ENCODE results near the gene REC8. TPM values are rescaled to one million over a fixed set of nuclear protein-coding genes. Genes with fewer than 3 reads are reported as not detected.

REC8 gene
- polyA plus RNA-seq, 4 donors: 28.0 to 100 (median 57.9) TPM

- no peak for DNase-seq (ENCODE audit: low read depth in 4 of 4, low spot score in 3 of 4)
Measured at GRCh38 chr14:24182110-24182882, 10.4 kb downstream of the REC8 start.

GRCh38 chr14:24183014-24183481 is 11.2 kb downstream of the REC8 start:
- no peak for DNase-seq (ENCODE audit: low read depth in 4 of 4, low spot score in 3 of 4)

GRCh38 chr14:24184104-24184970 is 12.5 kb downstream of the REC8 start:
- DNase-seq (ENCODE audit: low read depth in 4 of 4, low spot score in 3 of 4): no peak

- no peak for DNase-seq (ENCODE audit: low read depth in 4 of 4, low spot score in 3 of 4)
Measured at GRCh38 chr14:24185026-24185425, 13.1 kb downstream of the REC8 start.

- DNase-seq (ENCODE audit: low read depth in 4 of 4, low spot score in 3 of 4): no peak
Measured at GRCh38 chr14:24185741-24186140, 13.9 kb downstream of the REC8 start.

GRCh38 chr14:24186831-24187538 is 15.1 kb downstream of the REC8 start:
- no peak for DNase-seq (ENCODE audit: low read depth in 4 of 4, low spot score in 3 of 4)

GRCh38 chr14:24187539-24187915 is 15.6 kb downstream of the REC8 start:
- no peak for DNase-seq (ENCODE audit: low read depth in 4 of 4, low spot score in 3 of 4)

- DNase-seq (ENCODE audit: low read depth in 4 of 4, low spot score in 3 of 4): peak; percentile 87 to 95 (median 92)
Measured at GRCh38 chr14:24188251-24189058, 16.6 kb downstream of the REC8 start, which contains the start of gene IPO4. Gene IPO4 (minus strand): TSS chr14:24188816. CDS start chr14:24188787, 29 bp downstream.

GRCh38 chr14:24189059-24189375 is 17.1 kb downstream of the REC8 start:
- no peak for DNase-seq (ENCODE audit: low read depth in 4 of 4, low spot score in 3 of 4)

GRCh38 chr14:24189460-24189859 is 17.6 kb downstream of the REC8 start:
- no peak for DNase-seq (ENCODE audit: low read depth in 4 of 4, low spot score in 3 of 4)

GRCh38 chr14:24190416-24190815 is 18.5 kb downstream of the REC8 start:
- DNase-seq (ENCODE audit: low read depth in 4 of 4, low spot score in 3 of 4): no peak

GRCh38 chr14:24192933-24193332 is 21.1 kb downstream of the REC8 start:
- no peak for DNase-seq (ENCODE audit: low read depth in 4 of 4, low spot score in 3 of 4)

GRCh38 chr14:24194186-24194872 is 22.4 kb downstream of the REC8 start:
- no peak for DNase-seq (ENCODE audit: low read depth in 4 of 4, low spot score in 3 of 4)

- DNase-seq (ENCODE audit: low read depth in 4 of 4, low spot score in 3 of 4): no peak
Measured at GRCh38 chr14:24194873-24195185, 22.9 kb downstream of the REC8 start.

- peak in 3 of 4 donors; percentile 71 to 84 (median 77) for DNase-seq (ENCODE audit: low read depth in 4 of 4, low spot score in 3 of 4)
Measured at GRCh38 chr14:24195186-24196070, 23.5 kb downstream of the REC8 start, which contains the start of gene TM9SF1. Gene TM9SF1 (minus strand): TSS chr14:24195441. CDS start chr14:24195019, 422 bp downstream.

GRCh38 chr14:24196071-24197055 is 24.5 kb downstream of the REC8 start:
- no peak for DNase-seq (ENCODE audit: low read depth in 4 of 4, low spot score in 3 of 4)

GRCh38 chr14:24197056-24197450 is 25.2 kb downstream of the REC8 start:
- DNase-seq (ENCODE audit: low read depth in 4 of 4, low spot score in 3 of 4): no peak

Data from left renal pelvis (tissue), 4 donors.